ENCODE measurements around the gene HNRNPR. TPM values are rescaled to one million over a fixed set of nuclear protein-coding genes. Genes with fewer than 3 reads are reported as not detected.
A peak's percentile ranks its signal among the peaks of the same experiment; 100 is the strongest.

The HNRNPR gene
- 64.3 TPM for total RNA-seq

- H3K27me3 ChIP-seq, result no peaks in the 10 kb centered on the region
- H3K27ac ChIP-seq, result peak within 1 kb of the TSS; percentile 91
- H3K36me3 ChIP-seq, result no peaks in the 10 kb centered on the region
- no peaks in the 10 kb centered on the region for H3K9me3 ChIP-seq
- peak within 1 kb of the TSS; percentile 77 to 96 for H3K4me3 ChIP-seq
- DNase-seq (ENCODE audit: extremely low spot score in 2 of 2), result peak; percentile 99 to 100
- TF ChIP-seq POLR2AphosphoS5 (IDR thresholded peaks at IDR 0.05; ENCODE audit: insufficient read depth in 1 of 2, low read depth in 1 of 2) (peak; percentile 64 to 89), POLR2A (IDR thresholded peaks at IDR 0.05) (peak in 1 of 2 donors; percentile 94), CTCF (IDR thresholded peaks at IDR 0.05) (no peak)
- peaks cover 43% of the 10 kb centered on the region for H3K4me1 ChIP-seq
- intact Hi-C loops (cut with DNase I), result no loop called here
Measured at GRCh38 chr1:23344111-23344986, at the start of gene HNRNPR. Gene HNRNPR, minus strand, starts transcription at chr1:23344284. Its CDS starts 3,276 bp downstream, at chr1:23341008.

DNA sequence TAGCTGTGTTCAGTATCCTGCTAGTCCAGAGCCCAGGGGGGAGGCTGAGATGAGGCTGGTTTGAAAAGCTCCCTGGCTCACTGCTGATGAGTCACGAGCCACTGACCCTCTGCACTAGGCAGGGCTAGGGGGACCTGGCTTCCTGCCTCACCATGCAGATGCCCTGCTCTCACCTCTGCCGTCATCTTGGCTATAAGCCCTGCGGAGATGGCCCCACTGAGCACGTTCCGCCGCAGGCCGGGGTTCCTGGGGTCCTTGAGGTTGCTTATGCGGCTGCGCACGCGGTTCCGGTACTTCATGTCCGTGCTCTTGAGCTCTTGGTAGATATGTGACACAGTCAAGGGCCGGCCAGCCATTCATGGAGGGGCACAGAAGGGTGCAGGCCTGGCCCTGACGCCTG is 49.6 kb upstream of the HNRNPR start:
- no peak for DNase-seq (ENCODE audit: extremely low spot score in 2 of 2)
- Histone ChIP-seq H3K4me1 (peaks cover 32% of the 10 kb centered on the region), H3K36me3 (peaks cover 0 to 4% of the 10 kb centered on the region in 2 donors), H3K27ac (peak overlapping the region; percentile 64), H3K9me3 (no peaks in the 10 kb centered on the region), H3K27me3 (no peaks in the 10 kb centered on the region), H3K4me3 (no peak overlapping the region)
- intact Hi-C loops (cut with DNase I), result no loop called here
- TF ChIP-seq POLR2A (IDR thresholded peaks at IDR 0.05), result no peak
- peak in 1 of 2 donors; percentile 75 for TF ChIP-seq POLR2AphosphoS5 (IDR thresholded peaks at IDR 0.05; ENCODE audit: insufficient read depth in 1 of 2, low read depth in 1 of 2)

DNA sequence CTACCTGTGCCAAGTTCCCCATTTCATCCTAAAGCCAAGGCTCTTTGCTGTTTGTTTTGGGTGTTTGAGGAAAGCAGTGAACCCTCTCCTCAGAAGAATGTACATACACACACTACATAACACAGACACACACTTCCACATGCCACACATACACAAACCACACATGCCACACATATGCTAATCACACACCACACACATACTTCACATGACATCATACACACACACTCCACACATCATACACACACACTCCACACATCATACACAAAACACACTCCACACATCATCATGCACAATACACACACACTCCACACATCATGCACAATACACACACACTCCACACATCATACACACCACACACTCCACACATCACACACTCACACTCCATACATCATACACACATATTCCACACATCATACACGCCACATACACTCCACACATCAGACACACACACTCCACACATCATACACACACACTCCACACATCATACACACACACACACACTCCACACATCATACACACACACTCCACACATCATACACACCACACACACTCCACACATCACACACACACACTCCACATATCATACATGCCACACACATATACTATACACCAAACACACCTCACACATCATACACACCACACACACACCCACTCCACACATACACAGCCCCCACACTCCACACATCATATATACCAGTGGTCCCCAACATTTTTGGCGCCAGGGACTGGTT is 48.2 kb upstream of the HNRNPR start:
- intact Hi-C loops (cut with DNase I), result no loop called here
- Histone ChIP-seq H3K36me3 (peaks cover 0 to 4% of the 10 kb centered on the region in 2 donors), H3K4me1 (peaks cover 32% of the 10 kb centered on the region), H3K27me3 (no peaks in the 10 kb centered on the region), H3K4me3 (no peak overlapping the region), H3K9me3 (no peaks in the 10 kb centered on the region), H3K27ac (no peak overlapping the region)
- DNase-seq (ENCODE audit: extremely low spot score in 2 of 2), result no peak
- TF ChIP-seq POLR2A (IDR thresholded peaks at IDR 0.05), result no peak
- TF ChIP-seq POLR2AphosphoS5 (IDR thresholded peaks at IDR 0.05; ENCODE audit: insufficient read depth in 1 of 2, low read depth in 1 of 2), result no peak
- TF ChIP-seq CTCF (IDR thresholded peaks at IDR 0.05), result no peak

DNA sequence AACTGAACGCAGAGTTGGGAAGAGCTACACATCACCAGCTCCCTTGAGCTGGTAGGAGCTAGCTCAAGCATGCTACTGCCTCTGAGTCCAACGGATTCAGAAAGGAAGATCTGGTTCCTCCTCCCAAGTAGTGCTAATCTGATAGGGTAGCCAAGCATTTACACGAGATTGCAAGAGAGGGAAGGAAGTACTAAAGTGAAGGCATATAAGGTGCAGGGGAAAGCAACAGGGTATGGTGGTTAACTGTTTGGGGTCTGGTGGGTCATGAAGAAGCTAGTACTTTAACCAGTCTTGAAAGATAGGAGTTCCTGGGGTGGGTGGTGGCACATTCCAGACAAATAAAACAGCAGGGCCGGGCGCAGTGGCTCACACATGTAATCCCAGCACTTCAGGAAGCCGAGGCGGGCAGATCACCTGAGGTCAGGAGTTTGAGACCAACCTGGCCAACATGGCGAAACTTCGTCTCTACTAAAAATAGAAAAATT is 45.8 kb upstream of the HNRNPR start:
- no peak for DNase-seq (ENCODE audit: extremely low spot score in 2 of 2)
- Histone ChIP-seq H3K36me3 (peaks cover 0 to 10% of the 10 kb centered on the region in 2 donors), H3K4me1 (peaks cover 25% of the 10 kb centered on the region), H3K27ac (no peak overlapping the region), H3K9me3 (no peaks in the 10 kb centered on the region), H3K4me3 (no peak overlapping the region), H3K27me3 (no peaks in the 10 kb centered on the region)
- intact Hi-C loops (cut with DNase I), result no loop called here
- no peak for TF ChIP-seq POLR2A (IDR thresholded peaks at IDR 0.05)
- no peak for TF ChIP-seq POLR2AphosphoS5 (IDR thresholded peaks at IDR 0.05; ENCODE audit: insufficient read depth in 1 of 2, low read depth in 1 of 2)
- no peak for TF ChIP-seq CTCF (IDR thresholded peaks at IDR 0.05)

DNA sequence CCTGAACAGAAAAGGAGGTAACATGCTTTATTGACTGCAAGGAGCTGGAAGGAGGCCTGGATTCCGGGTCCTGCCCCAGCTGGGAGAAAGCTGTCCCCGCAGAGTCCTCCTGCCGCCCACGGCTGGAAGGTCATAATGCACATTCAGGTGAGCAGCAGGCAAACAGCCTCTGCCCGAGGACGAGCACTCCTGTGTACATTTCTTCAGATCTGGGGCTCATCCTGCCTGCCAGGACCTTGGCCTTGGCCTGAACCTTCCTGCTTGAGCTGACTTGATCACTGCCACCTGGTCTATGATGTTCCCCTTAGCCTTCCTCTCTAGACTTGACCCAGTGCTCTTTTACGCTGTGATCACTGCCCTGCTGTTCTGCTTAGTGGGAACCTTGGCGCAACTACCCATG is 43.4 kb upstream of the HNRNPR start:
- peaks cover 0 to 10% of the 10 kb centered on the region in 2 donors for H3K36me3 ChIP-seq
- no peak for DNase-seq (ENCODE audit: extremely low spot score in 2 of 2)
- H3K4me3 ChIP-seq, result no peak overlapping the region
- TF ChIP-seq CTCF (IDR thresholded peaks at IDR 0.05), result no peak
- H3K27ac ChIP-seq, result no peak overlapping the region
- peaks cover 17% of the 10 kb centered on the region for H3K4me1 ChIP-seq
- intact Hi-C loops (cut with DNase I), result no loop called here
- no peaks in the 10 kb centered on the region for H3K9me3 ChIP-seq
- H3K27me3 ChIP-seq, result no peaks in the 10 kb centered on the region
